Measurements from ENCODE around the gene KCNJ11. TPM values are rescaled to one million over a fixed set of nuclear protein-coding genes. Genes with fewer than 3 reads are reported as not detected.
A peak's percentile ranks its signal among the peaks of the same experiment; 100 is the strongest.

KCNJ11 gene
- total and polyA plus RNA-seq, 9 donors, result 0.31 to 0.92 (median 0.46) TPM; not detected in 2

- no peak overlapping the region for H3K27ac ChIP-seq
- DNase-seq, result no peak
- intact Hi-C loops (cut with DNase I), result loop anchor here in 2 of 4 donors (5.0 to 10.0 kb wide), 2 partner anchors 112 to 115 kb away; no protein-coding TSS in a partner anchor
- H3K27me3 ChIP-seq, result no peaks in the 10 kb centered on the region
- whole genome bisulfite sequencing, 3 donors, result 48 to 67% (median 54%) methylated on average over 10 of the region's 10 CpGs
- no peak overlapping the region for H3K4me3 ChIP-seq
- no peaks in the 10 kb centered on the region for H3K36me3 ChIP-seq
- H3K9me3 ChIP-seq, result no peaks in the 10 kb centered on the region
- peaks cover 3% of the 10 kb centered on the region for H3K4me1 ChIP-seq (ENCODE audit: insufficient read depth)
- TF ChIP-seq POLR2A (IDR thresholded peaks at IDR 0.05) (no peak), EP300 (IDR thresholded peaks at IDR 0.05) (no peak), CTCF (IDR thresholded peaks at IDR 0.05) (no peak)
These were observed 1.6 kb upstream of the KCNJ11 start for GRCh38 chr11:17389957-17390649.

GRCh38 chr11:17389211-17389956 lies 925 bp upstream of the KCNJ11 start:
- intact Hi-C loops (cut with DNase I), result loop anchor here in 1 of 4 donors (10.0 kb wide), 1 partner anchor 115 kb away; no protein-coding TSS in a partner anchor
- H3K27ac ChIP-seq, result no peak overlapping the region
- peaks cover 3% of the 10 kb centered on the region for H3K4me1 ChIP-seq (ENCODE audit: insufficient read depth)
- H3K9me3 ChIP-seq, result no peaks in the 10 kb centered on the region
- peak; percentile 60 to 82 (median 75) for DNase-seq
- no peaks in the 10 kb centered on the region for H3K27me3 ChIP-seq
- no peaks in the 10 kb centered on the region for H3K36me3 ChIP-seq
- WGBS, 3 donors, result 2 to 4% (median 4%) methylated on average over 16 to 55 of the region's 55 CpGs
- H3K4me3 ChIP-seq, result peak overlapping the region; percentile 45
- no peak for TF ChIP-seq EP300 (IDR thresholded peaks at IDR 0.05)
- peak; percentile 45 to 90 (median 51) for TF ChIP-seq CTCF (IDR thresholded peaks at IDR 0.05)
- TF ChIP-seq POLR2A (IDR thresholded peaks at IDR 0.05), result no peak

GRCh38 chr11:17387811-17388210 lies 648 bp downstream of the KCNJ11 start:
- Histone ChIP-seq H3K9me3 (no peaks in the 10 kb centered on the region), H3K4me1 (ENCODE audit: insufficient read depth) (peaks cover 3% of the 10 kb centered on the region), H3K36me3 (no peaks in the 10 kb centered on the region), H3K27me3 (no peaks in the 10 kb centered on the region), H3K27ac (no peak overlapping the region), H3K4me3 (no peak overlapping the region)
- intact Hi-C loops (cut with DNase I), result loop anchor here in 1 of 4 donors (10.0 kb wide), 1 partner anchor 117 kb away; no protein-coding TSS in a partner anchor
- DNase-seq, result no peak
- no peak for TF ChIP-seq EP300 (IDR thresholded peaks at IDR 0.05)
- no peak for TF ChIP-seq POLR2A (IDR thresholded peaks at IDR 0.05)
- TF ChIP-seq CTCF (IDR thresholded peaks at IDR 0.05), result no peak
- 92 to 97% (median 94%) methylated on average over 20 of the region's 20 CpGs for WGBS, 3 donors

GRCh38 chr11:17387254-17387653 lies 1.2 kb downstream of the KCNJ11 start:
- Histone ChIP-seq H3K4me1 (ENCODE audit: insufficient read depth) (peaks cover 3% of the 10 kb centered on the region), H3K36me3 (no peaks in the 10 kb centered on the region), H3K27me3 (no peaks in the 10 kb centered on the region), H3K9me3 (no peaks in the 10 kb centered on the region), H3K4me3 (no peak overlapping the region), H3K27ac (no peak overlapping the region)
- 93 to 97% (median 95%) methylated on average over 20 of the region's 20 CpGs for WGBS, 3 donors
- no peak for DNase-seq
- intact Hi-C loops (cut with DNase I), result loop anchor here in 1 of 4 donors (10.0 kb wide), 1 partner anchor 118 kb away; no protein-coding TSS in a partner anchor
- no peak for TF ChIP-seq POLR2A (IDR thresholded peaks at IDR 0.05)
- TF ChIP-seq EP300 (IDR thresholded peaks at IDR 0.05), result no peak
- TF ChIP-seq CTCF (IDR thresholded peaks at IDR 0.05), result no peak

Data from ovary (tissue), 9 donors.